ENCODE results near the gene NAP1L5. TPM values are rescaled to one million over a fixed set of nuclear protein-coding genes. Genes with fewer than 3 reads are reported as not detected.

NAP1L5 gene
- total and polyA plus RNA-seq, 2 of the 13 experiments (the other 11 are each of a cell fraction or from before 2014, with no cell fraction given): 1.3 to 1.6 TPM

- TF ChIP-seq ZMYM4 (CRISPR knock-in tag; IDR thresholded peaks at IDR 0.05) (peak; percentile 48; the same call in 1 of the 2 replicates), GZF1 (CRISPR knock-in tag; IDR thresholded peaks at IDR 0.05) (no peak), FIP1L1 (IDR thresholded peaks at IDR 0.05; ENCODE audit: borderline replicate concordance, insufficient read depth, low read depth, low read length) (no peak), YY1 (IDR thresholded peaks at IDR 0.05; ENCODE audit: insufficient read depth, insufficient replicate concordance, low read depth, low read length) (peak; percentile 79), ZNF556 (CRISPR knock-in tag; IDR thresholded peaks at IDR 0.05; ENCODE audit: borderline replicate concordance) (no peak), HHEX (CRISPR knock-in tag; IDR thresholded peaks at IDR 0.05) (no peak), MLX (CRISPR knock-in tag; IDR thresholded peaks at IDR 0.05) (no peak), ZEB1 (IDR thresholded peaks at IDR 0.05; ENCODE audit: insufficient replicate concordance, low read depth) (no peak), MEIS1 (CRISPR knock-in tag; IDR thresholded peaks at IDR 0.05; ENCODE audit: borderline replicate concordance) (no peak), TFAP4 (IDR thresholded peaks at IDR 0.05; ENCODE audit: borderline replicate concordance, low read depth) (peak; percentile 29; the same call in 1 of the 2 replicates), ZFP91 (CRISPR knock-in tag; IDR thresholded peaks at IDR 0.05; ENCODE audit: borderline replicate concordance) (0 out of 2 replicates have a peak, but pooled peaks have one; percentile 28)
- TF ChIP-seq, protein P1, sequence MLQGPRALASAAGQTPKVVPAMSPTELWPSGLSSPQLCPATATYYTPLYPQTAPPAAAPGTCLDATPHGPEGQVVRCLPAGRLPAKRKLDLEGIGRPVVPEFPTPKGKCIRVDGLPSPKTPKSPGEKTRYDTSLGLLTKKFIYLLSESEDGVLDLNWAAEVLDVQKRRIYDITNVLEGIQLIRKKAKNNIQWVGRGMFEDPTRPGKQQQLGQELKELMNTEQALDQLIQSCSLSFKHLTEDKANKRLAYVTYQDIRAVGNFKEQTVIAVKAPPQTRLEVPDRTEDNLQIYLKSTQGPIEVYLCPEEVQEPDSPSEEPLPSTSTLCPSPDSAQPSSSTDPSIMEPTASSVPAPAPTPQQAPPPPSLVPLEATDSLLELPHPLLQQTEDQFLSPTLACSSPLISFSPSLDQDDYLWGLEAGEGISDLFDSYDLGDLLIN (CRISPR knock-in tag; IDR thresholded peaks at IDR 0.05; ENCODE audit: borderline replicate concordance): no peak
- TF ChIP-seq, protein P2, sequence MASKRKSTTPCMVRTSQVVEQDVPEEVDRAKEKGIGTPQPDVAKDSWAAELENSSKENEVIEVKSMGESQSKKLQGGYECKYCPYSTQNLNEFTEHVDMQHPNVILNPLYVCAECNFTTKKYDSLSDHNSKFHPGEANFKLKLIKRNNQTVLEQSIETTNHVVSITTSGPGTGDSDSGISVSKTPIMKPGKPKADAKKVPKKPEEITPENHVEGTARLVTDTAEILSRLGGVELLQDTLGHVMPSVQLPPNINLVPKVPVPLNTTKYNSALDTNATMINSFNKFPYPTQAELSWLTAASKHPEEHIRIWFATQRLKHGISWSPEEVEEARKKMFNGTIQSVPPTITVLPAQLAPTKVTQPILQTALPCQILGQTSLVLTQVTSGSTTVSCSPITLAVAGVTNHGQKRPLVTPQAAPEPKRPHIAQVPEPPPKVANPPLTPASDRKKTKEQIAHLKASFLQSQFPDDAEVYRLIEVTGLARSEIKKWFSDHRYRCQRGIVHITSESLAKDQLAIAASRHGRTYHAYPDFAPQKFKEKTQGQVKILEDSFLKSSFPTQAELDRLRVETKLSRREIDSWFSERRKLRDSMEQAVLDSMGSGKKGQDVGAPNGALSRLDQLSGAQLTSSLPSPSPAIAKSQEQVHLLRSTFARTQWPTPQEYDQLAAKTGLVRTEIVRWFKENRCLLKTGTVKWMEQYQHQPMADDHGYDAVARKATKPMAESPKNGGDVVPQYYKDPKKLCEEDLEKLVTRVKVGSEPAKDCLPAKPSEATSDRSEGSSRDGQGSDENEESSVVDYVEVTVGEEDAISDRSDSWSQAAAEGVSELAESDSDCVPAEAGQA (IDR thresholded peaks at IDR 0.05; ENCODE audit: low read depth): peak; percentile 44; the same call in 1 of the 2 replicates
- TF ChIP-seq, protein P2 (CRISPR knock-in tag; IDR thresholded peaks at IDR 0.05; ENCODE audit: borderline replicate concordance): no peak
Measured at GRCh38 chr4:88697588-88698329, at the start of gene NAP1L5 (continued).

Measured in HepG2 (cell line).